GM12878 (cell line): ENCODE results near the gene GNGT1. TPM values are rescaled to one million over a fixed set of nuclear protein-coding genes. Genes with fewer than 3 reads are reported as not detected.
A peak's percentile ranks its signal among the peaks of the same experiment; 100 is the strongest.

Experiments used
- ATAC-seq: fragments of 200-7000 bp; cut with Tn5 transposase; 3 replicates; pipeline ENCODE4 v1.9.1; 2020; ENCODE audit warnings: mild to moderate bottlenecking, moderate library complexity
- BruUV-seq: library from RNA; stranded (reverse); fragments of 400-500 nt; replicated peaks from 2 replicates; lab custom pipeline; 2021; lab: Mats Ljungman, UMichigan
- CTCF ChIA-PET: fragments of 300-600 bp; sonication (Branson Sonifier 250); formaldehyde crosslinking; extraction: SDS; loops from one replicate; lab custom pipeline; 2021; ENCODE audit warnings: inconsistent platforms; lab: Yijun Ruan, JAX
- POLR2A ChIA-PET: fragments of 350-600 bp; formaldehyde crosslinking; extraction: SDS; loops from one replicate; lab custom pipeline; 2021; ENCODE audit warnings: inconsistent platforms; lab: Charles Lee
- RAD21 ChIA-PET: fragments of 300-600 bp; sonication (Branson Sonifier 250); formaldehyde crosslinking; loops from one replicate; lab custom pipeline; 2023; ENCODE audit warnings: antibody characterized with exemption; ENCODE audit not compliant: unreplicated experiment; lab: Charles Lee
- SMC1A ChIA-PET: fragments of 300-600 bp; sonication (Branson Sonifier 250); formaldehyde crosslinking; loops from one replicate; lab custom pipeline; 2023; ENCODE audit not compliant: unreplicated experiment, uncharacterized antibody; lab: Charles Lee
- DNase-seq: peaks from one replicate; pipeline ENCODE4 v3.0.0-alpha.2; 2011; ENCODE audit warnings: low read depth, low spot score
- FAIRE-seq: peaks from 3 replicates; lab custom pipeline; 2011; peaks lifted over from hg19 to GRCh38; lab: Jason Lieb, UNC
- H2AFZ ChIP-seq: 2 replicates; pipeline ENCODE4 v1.6.0; 2011; ENCODE audit warnings: low read depth, low read length, control low read depth; ENCODE audit not compliant: control insufficient read depth
- H3K27ac ChIP-seq: 2 replicates; pipeline ENCODE4 v1.5.1; 2011; ENCODE audit warnings: control low read depth; ENCODE audit not compliant: control insufficient read depth, insufficient read depth
- H3K27me3 ChIP-seq, 2 experiments: replicated peaks in 1 of 2; 2 replicates each; pipeline versions ENCODE4 v1.6.0 to v1.6.1; 2011; ENCODE audit warnings: low read length in 1 of 2; ENCODE audit not compliant: control insufficient read depth in 2 of 2, insufficient read depth in 2 of 2
- H3K36me3 ChIP-seq, 2 experiments: 2 replicates each; pipeline ENCODE4 v1.5.1; 2011; ENCODE audit warnings: low read length in 1 of 2; ENCODE audit not compliant: control insufficient read depth in 2 of 2, insufficient read depth in 2 of 2
- H3K4me1 ChIP-seq: 2 replicates; pipeline ENCODE4 v1.6.1; 2011; ENCODE audit warnings: mild to moderate bottlenecking, low read length, moderate library complexity, mixed read lengths; ENCODE audit not compliant: control insufficient read depth, insufficient read depth
- H3K4me2 ChIP-seq: 2 replicates; pipeline ENCODE4 v1.6.0; 2011; ENCODE audit warnings: control low read depth; ENCODE audit not compliant: control insufficient read depth, insufficient read depth
- H3K4me3 ChIP-seq: fragments of 200-600 bp; sonication (generic); 2 replicates; pipeline ENCODE4 v1.5.1; 2016
- H3K79me2 ChIP-seq: 2 replicates; pipeline ENCODE4 v1.6.0; 2011; ENCODE audit warnings: low read length; ENCODE audit not compliant: control insufficient read depth, insufficient read depth
- H3K9ac ChIP-seq: 2 replicates; pipeline ENCODE4 v1.8.0; 2011; ENCODE audit warnings: low read length, control low read depth, mixed read lengths; ENCODE audit not compliant: control insufficient read depth, insufficient read depth
- H3K9me3 ChIP-seq: replicated peaks from 3 replicates; pipeline ENCODE4 v1.5.1; 2011; ENCODE audit warnings: mild to moderate bottlenecking, low read length; ENCODE audit not compliant: control insufficient read depth, insufficient read depth
- H4K20me1 ChIP-seq: 2 replicates; pipeline ENCODE4 v1.6.0; 2011; ENCODE audit not compliant: control insufficient read depth, insufficient read depth
- RAD21 ChIP-seq: IDR thresholded peaks from 2 replicates; pipeline ENCODE4 v1.6.1; 2011; ENCODE audit warnings: mild to moderate bottlenecking, low read depth, low read length, moderate library complexity; ENCODE audit not compliant: insufficient read depth
- RFX5 ChIP-seq: IDR thresholded peaks from 2 replicates; pipeline ENCODE4 v1.6.1; 2011; ENCODE audit warnings: low read depth, low read length, improper control_type of control experiment
- WGBS: methylation state at CpG from one replicate; pipeline ENCODE4 v1.1.6; 2016; ENCODE audit warnings: low lambda C conversion rate; ENCODE audit not compliant: insufficient replicate concordance, insufficient coverage; ENCODE audit errors: missing lambda C conversion rate; 5-methylcytosine and 5-hydroxymethylcytosine counted together
- in situ Hi-C: fragments of 300-500 bp; cut with MboI; formaldehyde crosslinking; loops from 9 replicates; pipeline ENCODE4 v1.14.3; 2018; ENCODE audit warnings: mixed read lengths
- intact Hi-C: fragments of 100-400 bp; cut with micrococcal nuclease; formaldehyde crosslinking; loops from one replicate; pipeline ENCODE4 v1.14.2; 2022; ENCODE audit not compliant: unreplicated experiment
- polyA plus RNA-seq, 11 experiments: library from polyadenylated mRNA; depleted of rRNA in 4 of 11; unstranded in 6 of 11; stranded (reverse) in 5 of 11; fragments of >200 nt; fragmentation: Nextera tagmentation in 4 of 11; fragmentation: Illumina TruSeq in 1 of 11; extraction: Ambion mirVana in 4 of 11; extraction: Trizol in 1 of 11; gene quantifications; 1 replicate in 1 of 11; 2 replicates in 10 of 11; pipeline versions ENCODE4 v1.2.1 to v1.2.3, GENCODE V29; 2011 to 2016; ENCODE audit warnings: inconsistent platforms in 2 of 11, missing spikeins in 2 of 11, low read depth in 1 of 11
- total RNA-seq, 4 experiments: library from RNA; depleted of rRNA in 3 of 4; stranded (reverse); fragments of >200 nt in 3 of 4; fragmentation: Illumina TruSeq in 1 of 4; extraction: Trizol in 1 of 4; gene quantifications; 2 replicates each; pipeline versions ENCODE4 v1.2.1 to v1.2.3, GENCODE V29; 2013 to 2021
- TF ChIP-seq, protein P1 (sequence below), 3 experiments: IDR thresholded peaks in 2 of 3; conservative IDR thresholded peaks in 1 of 3; 2 replicates each; pipeline ENCODE4 v1.5.1; 2011; ENCODE audit warnings: low read depth in 3 of 3, low read length in 3 of 3, mild to moderate bottlenecking in 3 of 3, control low read depth in 2 of 3, moderate library complexity in 2 of 3, inconsistent platforms in 1 of 3, mixed read lengths in 1 of 3; ENCODE audit not compliant: control insufficient read depth in 2 of 3, insufficient read depth in 1 of 3; ENCODE audit errors: extremely low read depth in 1 of 3

The GNGT1 gene
- total and polyA plus RNA-seq, 10 of the 15 experiments (the other 5 are each of a cell fraction or from before 2014, with no cell fraction given), result not detected

DNA sequence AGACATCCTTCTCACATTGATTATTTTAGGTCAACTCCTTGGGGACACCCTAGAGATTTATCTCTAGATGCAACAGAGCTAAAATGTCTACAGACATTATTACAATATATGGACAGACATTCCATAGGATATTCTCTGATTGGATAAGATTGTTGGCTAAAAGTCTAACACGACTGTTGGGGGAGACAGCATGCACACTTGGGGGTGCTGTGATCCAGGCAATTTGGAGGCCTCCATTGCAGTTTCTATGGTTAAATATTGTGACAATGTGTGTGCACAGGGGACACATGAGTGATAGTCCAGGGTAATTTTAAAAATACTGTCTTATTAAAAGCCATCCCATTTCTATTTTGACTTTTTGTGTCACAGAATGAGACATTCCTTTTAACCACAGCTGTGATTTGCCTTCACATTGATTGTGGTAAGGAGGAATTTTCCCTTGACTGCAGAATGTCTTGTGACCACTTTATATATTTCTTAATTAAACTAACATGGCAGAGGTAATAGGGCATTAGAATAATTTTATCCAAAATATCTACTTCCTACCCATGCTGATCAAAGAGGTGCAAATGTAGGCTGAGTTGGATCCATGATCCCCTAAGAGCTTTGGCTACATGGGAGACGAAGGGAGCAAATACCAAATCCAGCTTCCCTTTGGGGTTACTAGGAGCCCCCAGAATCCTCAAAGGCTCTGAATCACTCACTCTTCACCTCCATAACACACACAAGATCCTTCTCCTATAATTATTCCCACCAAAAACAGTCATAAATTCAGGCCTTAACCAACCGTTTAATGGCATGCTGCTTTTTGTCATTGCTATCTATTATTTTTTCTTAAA lies 23.1 kb upstream of the GNGT1 start:
- Histone ChIP-seq H3K36me3 (no peaks in the 10 kb centered on the region), H3K9me3 (no peaks in the 10 kb centered on the region), H4K20me1 (no peaks in the 10 kb centered on the region), H3K27me3 (no peaks in the 10 kb centered on the region), H3K79me2 (no peaks in the 10 kb centered on the region), H3K4me2 (no peak overlapping the region), H3K4me1 (no peaks in the 10 kb centered on the region), H3K4me3 (no peak overlapping the region), H3K9ac (no peak overlapping the region), H2AFZ (no peak overlapping the region), H3K27ac (no peak overlapping the region)
- ChIA-PET CTCF (interaction anchor here (0.9 to 1.6 kb wide), 5 partner anchors 15 to 554 kb away, joined by 3 to 7 read pairs (median 4); no protein-coding TSS in a partner anchor), RAD21 (interaction anchor here (0.5 to 2.7 kb wide), 3 partner anchors 10 to 512 kb away, joined by 3 to 8 read pairs (median 4); partner anchors contain the start of gene COL1A2), SMC1A (interaction anchor here (0.8 to 2.7 kb wide), 2 partner anchors 13 to 204 kb away, joined by 3 to 7 read pairs; no protein-coding TSS in a partner anchor), POLR2A (no interaction called here)
- FAIRE-seq, result no peak
- in situ Hi-C loops, result no loop called here
- DNase-seq, result no peak
- WGBS, result 53% methylated on average over 3 of the region's 3 CpGs
- intact Hi-C loops, result loop anchor here (5.0 kb wide), 1 partner anchor 509 kb away; the partner anchor contains the start of gene COL1A2
- TF ChIP-seq, protein P1, sequence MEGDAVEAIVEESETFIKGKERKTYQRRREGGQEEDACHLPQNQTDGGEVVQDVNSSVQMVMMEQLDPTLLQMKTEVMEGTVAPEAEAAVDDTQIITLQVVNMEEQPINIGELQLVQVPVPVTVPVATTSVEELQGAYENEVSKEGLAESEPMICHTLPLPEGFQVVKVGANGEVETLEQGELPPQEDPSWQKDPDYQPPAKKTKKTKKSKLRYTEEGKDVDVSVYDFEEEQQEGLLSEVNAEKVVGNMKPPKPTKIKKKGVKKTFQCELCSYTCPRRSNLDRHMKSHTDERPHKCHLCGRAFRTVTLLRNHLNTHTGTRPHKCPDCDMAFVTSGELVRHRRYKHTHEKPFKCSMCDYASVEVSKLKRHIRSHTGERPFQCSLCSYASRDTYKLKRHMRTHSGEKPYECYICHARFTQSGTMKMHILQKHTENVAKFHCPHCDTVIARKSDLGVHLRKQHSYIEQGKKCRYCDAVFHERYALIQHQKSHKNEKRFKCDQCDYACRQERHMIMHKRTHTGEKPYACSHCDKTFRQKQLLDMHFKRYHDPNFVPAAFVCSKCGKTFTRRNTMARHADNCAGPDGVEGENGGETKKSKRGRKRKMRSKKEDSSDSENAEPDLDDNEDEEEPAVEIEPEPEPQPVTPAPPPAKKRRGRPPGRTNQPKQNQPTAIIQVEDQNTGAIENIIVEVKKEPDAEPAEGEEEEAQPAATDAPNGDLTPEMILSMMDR (IDR thresholded peaks at IDR 0.05 in 2 of 3, conservative IDR thresholded peaks at IDR 0.05 in 1 of 3; ENCODE audit: control insufficient read depth in 2 of 3, extremely low read depth in 1 of 3, insufficient read depth in 1 of 3, low read depth in 3 of 3, low read length in 3 of 3), result peak in 1 of 3 experiments; percentile 30; a peak in 2 of 6 replicates
- no peak for TF ChIP-seq RFX5
- peak; percentile 24; the same call in 1 of the 2 replicates for TF ChIP-seq RAD21
- no TSS peak for BruUV-seq
- ATAC-seq, result peak; percentile 48; the same call in 2 of the 3 replicates
